HepG2 (cell line): ENCODE data around the gene TPST1. TPM values are rescaled to one million over a fixed set of nuclear protein-coding genes. Genes with fewer than 3 reads are reported as not detected.

Source experiments
- ATAC-seq: fragments of 200-7000 bp; cut with Tn5 transposase; 3 replicates; pipeline ENCODE4 v1.9.1; 2020; ENCODE audit warnings: mild to moderate bottlenecking, moderate library complexity
- BruUV-seq: library from RNA; stranded (reverse); fragments of 400-500 nt; replicated peaks from 2 replicates; lab custom pipeline; 2021; lab: Mats Ljungman, UMichigan
- CTCF ChIA-PET: fragments of 300-600 bp; formaldehyde crosslinking; extraction: SDS; loops from one replicate; lab custom pipeline; 2021; ENCODE audit warnings: low total read pairs, inconsistent platforms, low intra/inter-chr PET ratio; lab: Yijun Ruan, JAX
- POLR2A ChIA-PET: fragments of 350-600 bp; sonication (Branson Sonifier 250); formaldehyde crosslinking; loops from one replicate; lab custom pipeline; 2020; ENCODE audit warnings: antibody characterized with exemption, inconsistent platforms; lab: Yijun Ruan, JAX
- DNase-seq: peaks from one replicate; pipeline ENCODE4 v3.0.0-alpha.2; 2015; ENCODE audit warnings: low spot score
- FAIRE-seq: peaks from 3 replicates; lab custom pipeline; 2011; peaks lifted over from hg19 to GRCh38; lab: Jason Lieb, UNC
- H2AFZ ChIP-seq: one replicate; pipeline ENCODE4 v1.6.1; 2011; ENCODE audit warnings: low read length, inconsistent platforms
- H3K27ac ChIP-seq: fragments of 300-600 bp; 3 replicates; pipeline ENCODE4 v1.8.0; 2011; ENCODE audit warnings: mixed run types, mild to moderate bottlenecking, mixed read lengths, low read length, inconsistent platforms; ENCODE audit not compliant: insufficient read depth; ENCODE audit errors: extremely low read length
- H3K27me3 ChIP-seq, 2 experiments: fragments of 200-600 bp in 1 of 2; 2 replicates in 1 of 2; 3 replicates in 1 of 2; pipeline versions ENCODE4 v1.6.0 to v1.8.0; 2011; ENCODE audit warnings: low read length in 2 of 2, mild to moderate bottlenecking in 2 of 2, moderate library complexity in 2 of 2, inconsistent platforms in 1 of 2; ENCODE audit not compliant: insufficient read depth in 2 of 2, control insufficient read depth in 1 of 2
- H3K36me3 ChIP-seq, 2 experiments: fragments of 200-600 bp in 1 of 2; replicated peaks in 1 of 2; 2 replicates in 1 of 2; 3 replicates in 1 of 2; pipeline versions ENCODE4 v1.5.1 to v1.8.0; 2011; ENCODE audit warnings: low read length in 2 of 2, inconsistent platforms in 1 of 2; ENCODE audit not compliant: insufficient read depth in 2 of 2, control insufficient read depth in 1 of 2
- H3K4me1 ChIP-seq: 2 replicates; pipeline ENCODE4 v1.5.1; 2012; ENCODE audit warnings: low read length, inconsistent platforms; ENCODE audit not compliant: insufficient read depth
- H3K4me2 ChIP-seq: 2 replicates; pipeline ENCODE4 v1.6.0; 2011; ENCODE audit warnings: low read depth, low read length, inconsistent platforms
- H3K4me3 ChIP-seq, 3 experiments: fragments of 200-600 bp in 1 of 3; sonication (generic), shearing (Covaris generic) in 1 of 3; replicated peaks in 1 of 3; 2 replicates each; pipeline ENCODE4 v1.5.1; 2011 to 2016; ENCODE audit warnings: low read length in 3 of 3, inconsistent platforms in 2 of 3, low read depth in 2 of 3, mild to moderate bottlenecking in 2 of 3, control low read depth in 1 of 3, mixed read lengths in 1 of 3; ENCODE audit not compliant: insufficient read depth in 1 of 3
- H3K79me2 ChIP-seq: one replicate; pipeline ENCODE4 v1.6.1; 2011; ENCODE audit warnings: low read length, inconsistent platforms; ENCODE audit not compliant: insufficient read depth
- H3K9ac ChIP-seq: 2 replicates; pipeline ENCODE4 v1.6.0; 2011; ENCODE audit warnings: mild to moderate bottlenecking, low read depth, low read length, inconsistent platforms; ENCODE audit not compliant: insufficient read depth
- H3K9me3 ChIP-seq: 2 replicates; pipeline ENCODE4 v1.5.1; 2012; ENCODE audit warnings: mild to moderate bottlenecking, low read length
- H4K20me1 ChIP-seq: 2 replicates; pipeline ENCODE4 v1.6.0; 2011; ENCODE audit warnings: inconsistent platforms, mild to moderate bottlenecking, low read length, moderate library complexity; ENCODE audit not compliant: insufficient read depth
- FOXP4 ChIP-seq: sonication (generic); formaldehyde crosslinking; IDR thresholded peaks from 2 replicates; pipeline ENCODE4 v1.4.0; 2020; ENCODE audit warnings: missing genetic modification reagents
- HDAC2 ChIP-seq: sonication (generic); formaldehyde crosslinking; IDR thresholded peaks from 2 replicates; pipeline ENCODE4 v1.4.0; 2020; ENCODE audit warnings: missing genetic modification reagents
- JARID2 ChIP-seq: sonication (generic); formaldehyde crosslinking; IDR thresholded peaks from 2 replicates; pipeline ENCODE4 v1.8.1; 2023; ENCODE audit warnings: missing genetic modification reagents, inconsistent platforms; ENCODE audit not compliant: insufficient replicate concordance
- JDP2 ChIP-seq: sonication (generic); formaldehyde crosslinking; IDR thresholded peaks from 2 replicates; pipeline ENCODE4 v1.8.1; 2022; ENCODE audit warnings: missing genetic modification reagents, borderline replicate concordance
- KAT7 ChIP-seq: IDR thresholded peaks from 2 replicates; pipeline ENCODE4 v1.6.1; 2018; ENCODE audit warnings: borderline replicate concordance, missing compliant biosample characterization
- KAT8 ChIP-seq: IDR thresholded peaks from 2 replicates; pipeline ENCODE4 v1.6.1; 2016; ENCODE audit warnings: missing genetic modification reagents, missing compliant biosample characterization
- KLF12 ChIP-seq: sonication (generic); formaldehyde crosslinking; IDR thresholded peaks from 2 replicates; pipeline ENCODE4 v1.4.0; 2020; ENCODE audit warnings: missing genetic modification reagents, borderline replicate concordance
- SRSF1 ChIP-seq: fragments of 200-400 bp; formaldehyde crosslinking; optimal IDR thresholded peaks from 2 replicates; pipeline ENCODE3; 2017; ENCODE audit warnings: mild to moderate bottlenecking, low read depth, low read length, moderate library complexity
- TRAFD1 ChIP-seq: sonication (generic); formaldehyde crosslinking; IDR thresholded peaks from 2 replicates; pipeline ENCODE4 v1.5.1; 2020; ENCODE audit warnings: missing genetic modification reagents, mild to moderate bottlenecking, borderline replicate concordance
- ZFP1 ChIP-seq: IDR thresholded peaks from 2 replicates; pipeline ENCODE4 v1.6.1; 2016
- ZNF550 ChIP-seq: sonication (generic); formaldehyde crosslinking; IDR thresholded peaks from 2 replicates; pipeline ENCODE4 v1.4.0; 2020; ENCODE audit warnings: mild to moderate bottlenecking, missing genetic modification reagents, borderline replicate concordance
- ZNF614 ChIP-seq: IDR thresholded peaks from 2 replicates; pipeline ENCODE4 v1.6.1; 2018; ENCODE audit warnings: missing biosample characterization, missing genetic modification reagents, inconsistent platforms, borderline replicate concordance
- ZNF615 ChIP-seq: sonication (generic); formaldehyde crosslinking; IDR thresholded peaks from 2 replicates; pipeline ENCODE4 v1.5.0; 2020; ENCODE audit warnings: mild to moderate bottlenecking, missing genetic modification reagents, borderline replicate concordance
- ZNF660 ChIP-seq: sonication (generic); formaldehyde crosslinking; IDR thresholded peaks from 2 replicates; pipeline ENCODE4 v1.5.1; 2020; ENCODE audit warnings: mild to moderate bottlenecking, low read depth, missing genetic modification reagents, borderline replicate concordance
- ZNF720 ChIP-seq: sonication (generic); formaldehyde crosslinking; IDR thresholded peaks from 2 replicates; pipeline ENCODE4 v1.4.0; 2020; ENCODE audit warnings: missing genetic modification reagents
- ZNF773 ChIP-seq: sonication (generic); formaldehyde crosslinking; IDR thresholded peaks from 2 replicates; pipeline ENCODE4 v1.4.0; 2020; ENCODE audit warnings: missing genetic modification reagents, borderline replicate concordance
- ZNF781 ChIP-seq: sonication (generic); formaldehyde crosslinking; IDR thresholded peaks from 2 replicates; pipeline ENCODE4 v1.5.1; 2020; ENCODE audit warnings: borderline replicate concordance, mild to moderate bottlenecking, missing genetic modification reagents; ENCODE audit errors: not compliant biosample characterization
- ZNF788 ChIP-seq: sonication (generic); formaldehyde crosslinking; IDR thresholded peaks from 2 replicates; pipeline ENCODE4 v1.5.0; 2020; ENCODE audit warnings: mild to moderate bottlenecking, missing genetic modification reagents, borderline replicate concordance
- ZSCAN30 ChIP-seq: sonication (generic); formaldehyde crosslinking; IDR thresholded peaks from 2 replicates; pipeline ENCODE4 v1.5.0; 2020; ENCODE audit warnings: mild to moderate bottlenecking, missing genetic modification reagents
- WGBS: methylation state at CpG from one replicate; pipeline ENCODE4 v1.1.6; 2017; ENCODE audit warnings: low lambda C conversion rate; 5-methylcytosine and 5-hydroxymethylcytosine counted together
- in situ Hi-C: cut with HindIII; loops from 2 replicates; pipeline ENCODE4 v1.10.0; 2017; ENCODE audit warnings: low pct_unique_long_range_greater_than_20kb; ENCODE audit not compliant: extremely low pct_ligation_motif_present
- intact Hi-C: fragments of 100-400 bp; cut with micrococcal nuclease; formaldehyde crosslinking; loops from one replicate; pipeline ENCODE4 v1.10.0; 2022; ENCODE audit not compliant: unreplicated experiment
- polyA plus RNA-seq, 8 experiments: library from polyadenylated mRNA; depleted of rRNA in 3 of 8; stranded (reverse) in 7 of 8; unstranded in 1 of 8; fragments of >200 nt; fragmentation: Illumina TruSeq in 4 of 8; extraction: Trizol in 4 of 8; gene quantifications; 2 replicates each; pipeline versions ENCODE4 v1.2.1 to v1.2.3, GENCODE V29; 2011 to 2016; ENCODE audit warnings: low read depth in 4 of 8, missing spikeins in 1 of 8, mixed read lengths in 1 of 8; ENCODE audit not compliant: insufficient read depth in 1 of 8
- total RNA-seq, 5 experiments: library from RNA; depleted of rRNA; stranded (reverse); fragments of >200 nt; fragmentation: Illumina TruSeq; extraction: Trizol; gene quantifications; 2 replicates each; pipeline ENCODE4 v1.2.3, GENCODE V29; 2016; ENCODE audit warnings: low read depth in 1 of 5
- TF ChIP-seq, protein P1 (sequence below): sonication (generic); formaldehyde crosslinking; IDR thresholded peaks from 2 replicates; pipeline ENCODE4 v1.8.0; 2022; ENCODE audit warnings: mild to moderate bottlenecking, missing genetic modification reagents

TPST1 gene
- total and polyA plus RNA-seq, 2 of the 13 experiments (the other 11 are each of a cell fraction or from before 2014, with no cell fraction given) = 24.3 to 34.1 TPM

- TF ChIP-seq ZNF788 (CRISPR knock-in tag) (no peak), ZNF773 (CRISPR knock-in tag) (no peak), JDP2 (CRISPR knock-in tag) (no peak), TRAFD1 (no peak), ZNF720 (no peak)
- TF ChIP-seq, all 625 proteins: peak for 0
Measured at GRCh38 chr7:66399566-66399965, 194.4 kb downstream of the TPST1 start (continued).

DNA sequence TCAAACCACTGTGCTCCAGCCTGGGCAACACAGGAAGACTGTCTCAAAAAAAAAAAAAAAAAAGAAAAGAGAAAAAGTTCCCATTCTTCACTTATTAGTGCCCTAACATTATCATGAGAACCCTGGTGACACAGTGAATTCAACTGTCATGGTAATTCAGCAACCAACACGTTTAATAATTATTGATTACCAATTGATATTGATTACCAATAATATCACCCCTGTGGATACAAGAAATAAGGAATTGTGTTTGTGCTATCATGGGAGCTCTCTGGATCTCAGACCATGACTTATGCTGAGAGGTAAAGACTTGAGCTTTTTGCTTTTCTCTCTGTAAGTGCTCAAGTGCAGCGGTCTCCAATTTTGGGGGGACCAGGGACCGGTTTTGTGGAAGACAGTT lies 195.3 kb downstream of the TPST1 start:
- Histone ChIP-seq H4K20me1 (no peaks in the 10 kb centered on the region), H3K27me3 (no peaks in the 10 kb centered on the region), H3K79me2 (no peaks in the 10 kb centered on the region), H2AFZ (no peak overlapping the region), H3K36me3 (peaks cover 2 to 4% of the 10 kb centered on the region in 2 experiments; a peak in 1 of 5 replicates), H3K4me3 (no peak overlapping the region), H3K9ac (no peak overlapping the region), H3K4me2 (no peak overlapping the region), H3K27ac (no peak overlapping the region), H3K9me3 (no peaks in the 10 kb centered on the region), H3K4me1 (no peaks in the 10 kb centered on the region)
- WGBS = 84% methylated on average over 3 of the region's 3 CpGs
- in situ Hi-C loops = no loop called here
- FAIRE-seq (no peak), DNase-seq (no peak), ATAC-seq (no peak)
- intact Hi-C loops = no loop called here
- POLR2A ChIA-PET = no interaction called here
- CTCF ChIA-PET = no interaction called here
- BruUV-seq = no TSS peak
- TF ChIP-seq JARID2 (CRISPR knock-in tag) = no peak
- TF ChIP-seq ZSCAN30 = no peak
- no peak for TF ChIP-seq ZNF614
- no peak for TF ChIP-seq KAT7
- TF ChIP-seq ZNF615 = no peak
- no peak for TF ChIP-seq HDAC2 (CRISPR knock-in tag)
- no peak for TF ChIP-seq KAT8
- no peak for TF ChIP-seq SRSF1
- TF ChIP-seq ZNF660 (CRISPR knock-in tag) = no peak
- no peak for TF ChIP-seq ZNF550 (CRISPR knock-in tag)
- TF ChIP-seq, protein P1, sequence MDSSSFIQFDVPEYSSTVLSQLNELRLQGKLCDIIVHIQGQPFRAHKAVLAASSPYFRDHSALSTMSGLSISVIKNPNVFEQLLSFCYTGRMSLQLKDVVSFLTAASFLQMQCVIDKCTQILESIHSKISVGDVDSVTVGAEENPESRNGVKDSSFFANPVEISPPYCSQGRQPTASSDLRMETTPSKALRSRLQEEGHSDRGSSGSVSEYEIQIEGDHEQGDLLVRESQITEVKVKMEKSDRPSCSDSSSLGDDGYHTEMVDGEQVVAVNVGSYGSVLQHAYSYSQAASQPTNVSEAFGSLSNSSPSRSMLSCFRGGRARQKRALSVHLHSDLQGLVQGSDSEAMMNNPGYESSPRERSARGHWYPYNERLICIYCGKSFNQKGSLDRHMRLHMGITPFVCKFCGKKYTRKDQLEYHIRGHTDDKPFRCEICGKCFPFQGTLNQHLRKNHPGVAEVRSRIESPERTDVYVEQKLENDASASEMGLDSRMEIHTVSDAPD (CRISPR knock-in tag) = no peak
- no peak for TF ChIP-seq ZNF781 (CRISPR knock-in tag)
- no peak for TF ChIP-seq KLF12
- TF ChIP-seq ZFP1 (CRISPR knock-in tag) = no peak
- TF ChIP-seq FOXP4 = no peak
